Measurements from ENCODE around the gene CDC42BPB.

- TF ChIP-seq SP1 (IDR thresholded peaks at IDR 0.05) (no peak), BHLHE40 (IDR thresholded peaks at IDR 0.05; ENCODE audit: borderline replicate concordance) (no peak)
These were observed 132.4 kb downstream of the CDC42BPB start for GRCh38 chr14:102924632-102925588.
